ENCODE results near the gene PINLYP. TPM values are rescaled to one million over a fixed set of nuclear protein-coding genes. Genes with fewer than 3 reads are reported as not detected.
A peak's percentile ranks its signal among the peaks of the same experiment; 100 is the strongest.

The PINLYP gene
- total and polyA plus RNA-seq, 2 experiments from 2014 or later: 7.8 to 11.1 TPM

DNA sequence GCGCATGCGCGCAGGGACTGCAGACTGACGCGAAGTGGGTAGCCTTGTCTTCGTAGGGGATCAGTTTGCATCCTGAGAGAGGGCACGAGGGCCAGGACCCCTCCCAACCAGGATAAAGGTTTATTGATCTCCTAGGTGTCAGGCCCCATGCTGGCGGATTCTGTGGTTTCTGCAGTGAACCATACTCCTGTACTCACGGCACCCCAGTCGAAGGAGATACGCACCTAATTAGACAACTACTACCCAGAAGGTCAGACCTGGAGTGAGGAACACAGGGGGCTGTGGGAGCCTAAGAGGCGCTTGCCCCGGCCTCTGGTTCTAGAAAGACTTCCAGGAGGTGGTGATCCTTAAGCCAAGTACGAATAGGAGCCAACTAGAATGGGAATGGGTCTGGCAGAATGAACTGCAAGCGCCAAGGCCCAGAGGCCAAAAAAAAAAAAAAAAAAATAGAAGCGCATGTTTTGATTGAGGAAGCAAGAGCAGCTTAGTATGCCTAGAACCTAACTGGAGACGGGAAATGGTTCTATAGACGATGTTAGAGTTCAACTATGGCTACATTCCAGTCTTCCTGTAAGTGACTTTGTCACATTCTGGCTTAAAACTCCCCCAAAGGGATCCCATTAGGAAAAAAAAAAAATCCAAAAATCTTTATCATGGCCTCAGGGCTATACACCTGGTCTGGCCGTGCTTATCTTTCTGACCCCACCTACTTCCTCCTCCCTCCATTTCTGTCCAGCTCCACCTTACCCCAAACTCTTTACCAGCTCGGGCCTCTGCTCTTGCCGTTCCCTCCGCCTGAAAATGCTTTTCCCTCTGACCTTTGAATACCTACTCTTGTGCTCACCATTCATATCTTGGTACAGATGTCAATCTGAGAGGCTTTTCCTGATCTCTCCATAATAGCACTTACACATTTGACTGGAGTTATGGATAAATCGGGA, 44.7 kb downstream of the PINLYP start:
- H3K36me3 Mint-ChIP-seq (ENCODE audit: low read depth): peaks cover 13% of the 10 kb centered on the region
- Histone ChIP-seq H2AFZ (no peak overlapping the region), H3K36me3 (ENCODE audit: insufficient read depth) (no peaks in the 10 kb centered on the region), H4K20me1 (replicated peaks; ENCODE audit: insufficient read depth) (no peaks in the 10 kb centered on the region; the same call in none of the 2 replicates), H3K4me2 (peak overlapping the region; percentile 84), H3K9me2 (ENCODE audit: insufficient read depth) (no peaks in the 10 kb centered on the region), H3K27ac (ENCODE audit: low read depth) (peak overlapping the region; percentile 96), H3F3A (replicated peaks; ENCODE audit: low read depth) (peaks cover 12% of the 10 kb centered on the region), H3K4me3 (peak overlapping the region; percentile 68), H3K79me2 (replicated peaks; ENCODE audit: insufficient read depth) (peaks cover 18% of the 10 kb centered on the region; the same call in 1 of the 2 replicates), H3K4me1 (ENCODE audit: insufficient read depth) (peaks cover 12% of the 10 kb centered on the region), H3K27me3 (ENCODE audit: insufficient read depth) (no peaks in the 10 kb centered on the region)
- peaks cover 32% of the 10 kb centered on the region for H3K4me1 Mint-ChIP-seq
- H3K27ac Mint-ChIP-seq: peak overlapping the region; percentile 99
- peaks cover 3% of the 10 kb centered on the region; the same call in 2 of the 3 replicates for H3K9me3 Mint-ChIP-seq
- H3K27me3 Mint-ChIP-seq (ENCODE audit: insufficient read depth, low read depth, poor library complexity): peaks cover 25% of the 10 kb centered on the region
- TF ChIP-seq, protein P1, sequence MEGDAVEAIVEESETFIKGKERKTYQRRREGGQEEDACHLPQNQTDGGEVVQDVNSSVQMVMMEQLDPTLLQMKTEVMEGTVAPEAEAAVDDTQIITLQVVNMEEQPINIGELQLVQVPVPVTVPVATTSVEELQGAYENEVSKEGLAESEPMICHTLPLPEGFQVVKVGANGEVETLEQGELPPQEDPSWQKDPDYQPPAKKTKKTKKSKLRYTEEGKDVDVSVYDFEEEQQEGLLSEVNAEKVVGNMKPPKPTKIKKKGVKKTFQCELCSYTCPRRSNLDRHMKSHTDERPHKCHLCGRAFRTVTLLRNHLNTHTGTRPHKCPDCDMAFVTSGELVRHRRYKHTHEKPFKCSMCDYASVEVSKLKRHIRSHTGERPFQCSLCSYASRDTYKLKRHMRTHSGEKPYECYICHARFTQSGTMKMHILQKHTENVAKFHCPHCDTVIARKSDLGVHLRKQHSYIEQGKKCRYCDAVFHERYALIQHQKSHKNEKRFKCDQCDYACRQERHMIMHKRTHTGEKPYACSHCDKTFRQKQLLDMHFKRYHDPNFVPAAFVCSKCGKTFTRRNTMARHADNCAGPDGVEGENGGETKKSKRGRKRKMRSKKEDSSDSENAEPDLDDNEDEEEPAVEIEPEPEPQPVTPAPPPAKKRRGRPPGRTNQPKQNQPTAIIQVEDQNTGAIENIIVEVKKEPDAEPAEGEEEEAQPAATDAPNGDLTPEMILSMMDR (conservative IDR thresholded peaks at IDR 0.05; ENCODE audit: low read depth in 2 of 2): no peak
- no peak for TF ChIP-seq JUNB (IDR thresholded peaks at IDR 0.05; ENCODE audit: unreplicated experiment)
- TF ChIP-seq POLR2AphosphoS5 (IDR thresholded peaks at IDR 0.05; ENCODE audit: low read depth): no peak
- no peak for TF ChIP-seq STAT1 (IDR thresholded peaks at IDR 0.05; ENCODE audit: unreplicated experiment)
- no peak for TF ChIP-seq NANOG (IDR thresholded peaks at IDR 0.05; ENCODE audit: borderline replicate concordance)
- TF ChIP-seq, protein P2, sequence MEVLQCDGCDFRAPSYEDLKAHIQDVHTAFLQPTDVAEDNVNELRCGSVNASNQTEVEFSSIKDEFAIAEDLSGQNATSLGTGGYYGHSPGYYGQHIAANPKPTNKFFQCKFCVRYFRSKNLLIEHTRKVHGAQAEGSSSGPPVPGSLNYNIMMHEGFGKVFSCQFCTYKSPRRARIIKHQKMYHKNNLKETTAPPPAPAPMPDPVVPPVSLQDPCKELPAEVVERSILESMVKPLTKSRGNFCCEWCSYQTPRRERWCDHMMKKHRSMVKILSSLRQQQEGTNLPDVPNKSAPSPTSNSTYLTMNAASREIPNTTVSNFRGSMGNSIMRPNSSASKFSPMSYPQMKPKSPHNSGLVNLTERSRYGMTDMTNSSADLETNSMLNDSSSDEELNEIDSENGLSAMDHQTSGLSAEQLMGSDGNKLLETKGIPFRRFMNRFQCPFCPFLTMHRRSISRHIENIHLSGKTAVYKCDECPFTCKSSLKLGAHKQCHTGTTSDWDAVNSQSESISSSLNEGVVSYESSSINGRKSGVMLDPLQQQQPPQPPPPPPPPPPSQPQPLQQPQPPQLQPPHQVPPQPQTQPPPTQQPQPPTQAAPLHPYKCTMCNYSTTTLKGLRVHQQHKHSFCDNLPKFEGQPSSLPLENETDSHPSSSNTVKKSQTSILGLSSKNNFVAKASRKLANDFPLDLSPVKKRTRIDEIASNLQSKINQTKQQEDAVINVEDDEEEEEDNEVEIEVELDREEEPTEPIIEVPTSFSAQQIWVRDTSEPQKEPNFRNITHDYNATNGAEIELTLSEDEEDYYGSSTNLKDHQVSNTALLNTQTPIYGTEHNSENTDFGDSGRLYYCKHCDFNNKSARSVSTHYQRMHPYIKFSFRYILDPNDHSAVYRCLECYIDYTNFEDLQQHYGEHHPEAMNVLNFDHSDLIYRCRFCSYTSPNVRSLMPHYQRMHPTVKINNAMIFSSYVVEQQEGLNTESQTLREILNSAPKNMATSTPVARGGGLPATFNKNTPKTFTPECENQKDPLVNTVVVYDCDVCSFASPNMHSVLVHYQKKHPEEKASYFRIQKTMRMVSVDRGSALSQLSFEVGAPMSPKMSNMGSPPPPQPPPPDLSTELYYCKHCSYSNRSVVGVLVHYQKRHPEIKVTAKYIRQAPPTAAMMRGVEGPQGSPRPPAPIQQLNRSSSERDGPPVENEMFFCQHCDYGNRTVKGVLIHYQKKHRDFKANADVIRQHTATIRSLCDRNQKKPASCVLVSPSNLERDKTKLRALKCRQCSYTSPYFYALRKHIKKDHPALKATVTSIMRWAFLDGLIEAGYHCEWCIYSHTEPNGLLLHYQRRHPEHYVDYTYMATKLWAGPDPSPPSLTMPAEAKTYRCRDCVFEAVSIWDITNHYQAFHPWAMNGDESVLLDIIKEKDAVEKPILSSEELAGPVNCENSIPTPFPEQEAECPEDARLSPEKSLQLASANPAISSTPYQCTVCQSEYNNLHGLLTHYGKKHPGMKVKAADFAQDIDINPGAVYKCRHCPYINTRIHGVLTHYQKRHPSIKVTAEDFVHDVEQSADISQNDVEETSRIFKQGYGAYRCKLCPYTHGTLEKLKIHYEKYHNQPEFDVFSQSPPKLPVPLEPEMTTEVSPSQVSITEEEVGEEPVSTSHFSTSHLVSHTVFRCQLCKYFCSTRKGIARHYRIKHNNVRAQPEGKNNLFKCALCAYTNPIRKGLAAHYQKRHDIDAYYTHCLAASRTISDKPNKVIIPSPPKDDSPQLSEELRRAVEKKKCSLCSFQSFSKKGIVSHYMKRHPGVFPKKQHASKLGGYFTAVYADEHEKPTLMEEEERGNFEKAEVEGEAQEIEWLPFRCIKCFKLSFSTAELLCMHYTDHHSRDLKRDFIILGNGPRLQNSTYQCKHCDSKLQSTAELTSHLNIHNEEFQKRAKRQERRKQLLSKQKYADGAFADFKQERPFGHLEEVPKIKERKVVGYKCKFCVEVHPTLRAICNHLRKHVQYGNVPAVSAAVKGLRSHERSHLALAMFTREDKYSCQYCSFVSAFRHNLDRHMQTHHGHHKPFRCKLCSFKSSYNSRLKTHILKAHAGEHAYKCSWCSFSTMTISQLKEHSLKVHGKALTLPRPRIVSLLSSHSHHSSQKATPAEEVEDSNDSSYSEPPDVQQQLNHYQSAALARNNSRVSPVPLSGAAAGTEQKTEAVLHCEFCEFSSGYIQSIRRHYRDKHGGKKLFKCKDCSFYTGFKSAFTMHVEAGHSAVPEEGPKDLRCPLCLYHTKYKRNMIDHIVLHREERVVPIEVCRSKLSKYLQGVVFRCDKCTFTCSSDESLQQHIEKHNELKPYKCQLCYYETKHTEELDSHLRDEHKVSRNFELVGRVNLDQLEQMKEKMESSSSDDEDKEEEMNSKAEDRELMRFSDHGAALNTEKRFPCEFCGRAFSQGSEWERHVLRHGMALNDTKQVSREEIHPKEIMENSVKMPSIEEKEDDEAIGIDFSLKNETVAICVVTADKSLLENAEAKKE (CRISPR knock-in tag; IDR thresholded peaks at IDR 0.05): no peak
- no peak for TF ChIP-seq CREB1 (CRISPR knock-in tag; IDR thresholded peaks at IDR 0.05; ENCODE audit: low read depth)
- no peak for TF ChIP-seq EZH2phosphoT487 (IDR thresholded peaks at IDR 0.05; ENCODE audit: unreplicated experiment)
- TF ChIP-seq, protein P3, sequence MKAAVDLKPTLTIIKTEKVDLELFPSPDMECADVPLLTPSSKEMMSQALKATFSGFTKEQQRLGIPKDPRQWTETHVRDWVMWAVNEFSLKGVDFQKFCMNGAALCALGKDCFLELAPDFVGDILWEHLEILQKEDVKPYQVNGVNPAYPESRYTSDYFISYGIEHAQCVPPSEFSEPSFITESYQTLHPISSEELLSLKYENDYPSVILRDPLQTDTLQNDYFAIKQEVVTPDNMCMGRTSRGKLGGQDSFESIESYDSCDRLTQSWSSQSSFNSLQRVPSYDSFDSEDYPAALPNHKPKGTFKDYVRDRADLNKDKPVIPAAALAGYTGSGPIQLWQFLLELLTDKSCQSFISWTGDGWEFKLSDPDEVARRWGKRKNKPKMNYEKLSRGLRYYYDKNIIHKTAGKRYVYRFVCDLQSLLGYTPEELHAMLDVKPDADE (IDR thresholded peaks at IDR 0.05): no peak
- TF ChIP-seq, protein P4, sequence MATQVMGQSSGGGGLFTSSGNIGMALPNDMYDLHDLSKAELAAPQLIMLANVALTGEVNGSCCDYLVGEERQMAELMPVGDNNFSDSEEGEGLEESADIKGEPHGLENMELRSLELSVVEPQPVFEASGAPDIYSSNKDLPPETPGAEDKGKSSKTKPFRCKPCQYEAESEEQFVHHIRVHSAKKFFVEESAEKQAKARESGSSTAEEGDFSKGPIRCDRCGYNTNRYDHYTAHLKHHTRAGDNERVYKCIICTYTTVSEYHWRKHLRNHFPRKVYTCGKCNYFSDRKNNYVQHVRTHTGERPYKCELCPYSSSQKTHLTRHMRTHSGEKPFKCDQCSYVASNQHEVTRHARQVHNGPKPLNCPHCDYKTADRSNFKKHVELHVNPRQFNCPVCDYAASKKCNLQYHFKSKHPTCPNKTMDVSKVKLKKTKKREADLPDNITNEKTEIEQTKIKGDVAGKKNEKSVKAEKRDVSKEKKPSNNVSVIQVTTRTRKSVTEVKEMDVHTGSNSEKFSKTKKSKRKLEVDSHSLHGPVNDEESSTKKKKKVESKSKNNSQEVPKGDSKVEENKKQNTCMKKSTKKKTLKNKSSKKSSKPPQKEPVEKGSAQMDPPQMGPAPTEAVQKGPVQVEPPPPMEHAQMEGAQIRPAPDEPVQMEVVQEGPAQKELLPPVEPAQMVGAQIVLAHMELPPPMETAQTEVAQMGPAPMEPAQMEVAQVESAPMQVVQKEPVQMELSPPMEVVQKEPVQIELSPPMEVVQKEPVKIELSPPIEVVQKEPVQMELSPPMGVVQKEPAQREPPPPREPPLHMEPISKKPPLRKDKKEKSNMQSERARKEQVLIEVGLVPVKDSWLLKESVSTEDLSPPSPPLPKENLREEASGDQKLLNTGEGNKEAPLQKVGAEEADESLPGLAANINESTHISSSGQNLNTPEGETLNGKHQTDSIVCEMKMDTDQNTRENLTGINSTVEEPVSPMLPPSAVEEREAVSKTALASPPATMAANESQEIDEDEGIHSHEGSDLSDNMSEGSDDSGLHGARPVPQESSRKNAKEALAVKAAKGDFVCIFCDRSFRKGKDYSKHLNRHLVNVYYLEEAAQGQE (IDR thresholded peaks at IDR 0.05; ENCODE audit: unreplicated experiment): no peak
- no peak for TF ChIP-seq ZNF331 (CRISPR knock-in tag; IDR thresholded peaks at IDR 0.05; ENCODE audit: low read depth)
- TF ChIP-seq ZNF114 (CRISPR knock-in tag; IDR thresholded peaks at IDR 0.05): no peak
- no peak for TF ChIP-seq EZH2 (IDR thresholded peaks at IDR 0.05; ENCODE audit: low read depth, unreplicated experiment)
- DNase-seq (ENCODE audit: low spot score) (no peak), ATAC-seq (no peak; the same call in 1 of the 3 replicates)
- peak overlapping the region; percentile 88 for H3K4me3 Mint-ChIP-seq

All from GM23338 (cell line).